LoVo (cell line): ENCODE measurements around the gene DCANP1.
A peak's percentile ranks its signal among the peaks of the same experiment; 100 is the strongest.
"Not testable (repeated sequence)": the region's sequence is repeated elsewhere in the genome, so short reads cannot be mapped to it uniquely, and the experiment has no call there.

ENCODE experiments used
- DNase-seq: peaks from one replicate; pipeline ENCODE4 v3.0.0-alpha.2; 2016; ENCODE audit warnings: low spot score

DCANP1 gene, protein sequence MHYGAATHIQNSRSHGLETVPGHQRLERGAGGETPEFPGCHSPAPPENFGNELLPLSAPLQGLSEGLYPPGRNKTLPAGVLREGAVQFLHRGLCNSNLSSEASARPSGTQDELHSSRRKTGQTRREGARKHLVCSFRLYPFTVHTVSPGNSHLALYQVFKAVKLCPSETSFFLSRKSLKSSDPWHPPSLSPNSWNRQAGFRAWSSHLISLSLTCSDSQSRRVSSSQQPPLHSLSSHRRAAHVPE

DNA sequence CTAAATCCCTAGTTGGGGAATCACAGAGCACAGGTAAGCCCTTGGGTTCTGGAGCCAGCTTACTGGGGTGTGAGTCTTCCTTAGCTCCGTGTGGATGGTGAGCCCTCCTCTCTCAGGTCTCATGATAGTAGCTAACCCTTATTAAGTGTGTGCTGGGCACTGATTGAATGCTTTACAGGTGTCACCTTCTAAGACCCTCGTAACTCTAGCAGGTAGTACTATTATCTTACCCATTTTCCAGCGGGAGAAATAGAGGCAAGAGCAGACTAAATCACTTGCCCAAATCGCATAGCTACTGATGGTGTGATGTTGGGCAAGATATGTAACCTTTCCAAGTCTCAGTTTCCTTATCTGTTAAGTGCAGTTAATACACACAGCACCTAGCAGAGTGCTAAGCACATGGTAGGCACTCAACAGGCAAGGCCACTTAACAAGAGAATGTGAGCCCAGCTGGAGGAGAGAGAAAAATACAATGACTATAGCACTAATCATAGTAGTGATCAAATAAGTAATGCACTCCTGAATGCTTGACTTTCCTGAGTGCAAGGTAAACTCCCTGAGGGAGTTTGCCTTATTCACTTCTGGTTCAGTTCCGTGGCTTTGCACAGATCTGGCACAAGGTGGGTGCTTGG is at the start of gene DCANP1:
TSS of gene DCANP1 (minus strand) at position 51 of the 632 bp plus-strand sequence. CDS start 240 bp downstream, outside the sequence.
- no peak for DNase-seq

DNA sequence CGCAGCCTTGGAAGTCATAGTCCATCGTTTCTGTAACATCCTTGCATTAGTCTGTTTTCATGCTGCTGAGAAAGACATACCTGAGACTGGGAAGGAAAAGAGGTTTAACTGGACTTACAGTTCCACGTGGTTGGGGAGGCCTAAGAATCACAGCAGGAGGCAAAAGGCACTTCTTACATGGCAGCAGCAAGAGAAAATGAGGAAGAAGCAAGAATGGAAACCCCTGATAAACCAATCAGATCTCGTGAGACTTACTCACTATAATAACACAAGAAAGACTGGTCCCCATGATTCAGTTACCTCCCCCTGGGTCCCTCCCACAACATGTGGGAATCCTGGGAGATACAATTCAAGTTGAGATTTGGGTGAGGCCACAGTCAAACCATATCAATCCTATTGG is 48.4 kb upstream of the DCANP1 start:
- DNase-seq: not testable (repeated sequence)

DNA sequence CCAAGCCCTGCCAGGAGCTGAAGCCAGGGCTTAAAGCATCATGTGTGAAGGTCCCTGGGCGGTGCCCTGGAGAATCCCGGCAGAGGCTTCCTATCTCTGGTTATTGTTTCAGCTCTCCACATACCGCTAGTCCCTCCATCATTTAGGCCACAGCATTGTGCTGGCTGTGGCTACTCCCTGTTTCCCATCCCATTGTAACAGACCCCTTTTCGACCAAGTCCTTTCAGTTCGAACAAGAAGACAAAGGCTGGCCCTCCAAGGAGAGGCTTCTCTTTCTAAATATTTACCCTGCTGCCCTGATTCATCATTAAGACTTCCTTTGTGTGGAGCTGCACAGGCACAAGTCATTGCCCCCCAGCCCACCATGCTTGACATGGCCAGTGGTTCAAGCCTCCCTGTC is 47.0 kb upstream of the DCANP1 start:
- no peak for DNase-seq

DNA sequence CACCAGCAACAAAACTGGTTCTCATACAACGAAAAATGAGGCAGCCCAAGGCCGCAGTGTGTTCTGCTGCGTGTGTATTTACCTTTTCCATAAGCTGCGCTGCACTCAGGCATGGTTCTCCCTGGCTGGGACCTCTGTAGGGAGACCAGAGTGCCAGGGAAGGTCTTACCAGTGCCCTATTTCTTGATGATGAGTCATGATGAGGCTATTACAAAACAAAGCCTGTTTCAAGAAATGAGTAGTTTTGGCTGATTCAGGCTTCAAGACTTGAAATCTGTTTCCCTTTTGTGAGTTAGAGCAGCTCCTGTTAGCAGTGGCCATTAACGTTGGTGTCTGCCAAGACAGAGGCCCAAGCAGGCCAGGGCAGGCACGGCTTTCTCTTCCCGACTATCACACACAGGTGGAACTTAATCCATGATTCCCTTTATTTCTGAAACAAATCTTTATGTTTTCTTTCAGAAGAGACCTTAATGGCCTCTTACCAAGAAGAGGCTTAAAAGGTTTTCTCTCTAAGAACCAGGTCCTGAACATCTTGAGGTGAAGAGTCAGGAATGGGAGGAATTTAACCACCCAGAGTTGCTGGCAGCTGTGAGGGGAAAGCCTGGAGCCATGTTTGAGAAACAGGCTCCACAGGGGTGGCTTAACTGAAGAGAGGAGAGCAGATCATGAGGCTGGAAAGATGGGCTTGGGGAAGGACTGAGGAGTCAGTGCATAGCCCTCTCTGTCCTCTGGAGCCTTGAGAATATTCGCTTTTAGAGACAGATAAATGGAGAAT is 46.4 kb upstream of the DCANP1 start:
- DNase-seq: peak; percentile 24

DNA sequence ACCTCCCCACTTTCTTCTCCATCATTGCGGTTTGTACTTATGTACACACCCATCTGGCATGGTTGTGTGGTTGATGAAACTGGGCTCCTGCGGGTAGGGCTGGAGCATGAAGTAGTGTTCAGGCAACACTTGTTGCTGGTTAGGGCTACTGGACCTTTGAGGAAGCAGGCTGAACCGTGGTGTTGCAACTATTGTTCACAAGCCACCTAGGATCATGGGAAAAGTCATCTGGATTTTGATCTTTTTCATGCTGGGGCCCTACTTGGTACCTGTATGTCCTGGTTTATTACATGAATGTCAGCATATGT is 45.1 kb upstream of the DCANP1 start:
- DNase-seq: no peak

DNA sequence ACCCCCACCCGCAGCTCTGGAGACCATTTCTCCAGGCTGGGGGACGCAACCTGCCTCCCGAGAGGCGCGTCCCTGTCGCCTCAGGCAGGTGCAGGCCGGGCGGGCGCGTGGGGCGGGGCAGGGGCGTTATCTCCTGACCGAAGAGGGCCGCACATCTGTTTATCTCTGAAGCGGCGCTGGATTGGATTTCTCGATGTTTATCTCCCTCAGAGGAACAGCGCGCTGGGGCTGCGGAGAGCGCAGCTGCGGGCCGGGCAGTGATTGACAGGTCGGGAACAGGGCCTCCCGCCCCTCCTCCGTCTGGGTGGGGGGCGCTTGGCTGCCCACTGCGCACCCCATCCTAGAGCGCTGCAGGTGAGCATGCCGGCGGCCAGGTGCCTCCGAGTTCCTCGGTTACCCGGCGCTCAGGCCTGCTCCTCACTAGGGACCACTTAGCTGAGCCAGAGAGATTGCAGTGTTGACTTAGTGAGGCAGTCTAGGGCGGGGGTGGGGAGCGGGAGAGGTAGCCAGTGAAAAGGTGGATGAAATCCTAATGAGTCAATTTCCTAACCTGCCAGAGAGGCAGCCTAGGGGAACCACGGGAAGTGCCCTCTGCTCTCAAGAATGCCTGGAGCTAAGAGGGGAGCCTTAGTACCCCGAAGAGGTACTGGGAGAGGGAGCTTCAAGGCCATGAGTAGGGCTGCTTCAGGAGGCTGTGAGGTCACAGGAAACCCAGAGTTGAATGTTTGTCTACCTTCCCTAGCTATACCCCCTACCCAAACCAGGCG is 44.6 kb upstream of the DCANP1 start:
- DNase-seq: no peak

DNA sequence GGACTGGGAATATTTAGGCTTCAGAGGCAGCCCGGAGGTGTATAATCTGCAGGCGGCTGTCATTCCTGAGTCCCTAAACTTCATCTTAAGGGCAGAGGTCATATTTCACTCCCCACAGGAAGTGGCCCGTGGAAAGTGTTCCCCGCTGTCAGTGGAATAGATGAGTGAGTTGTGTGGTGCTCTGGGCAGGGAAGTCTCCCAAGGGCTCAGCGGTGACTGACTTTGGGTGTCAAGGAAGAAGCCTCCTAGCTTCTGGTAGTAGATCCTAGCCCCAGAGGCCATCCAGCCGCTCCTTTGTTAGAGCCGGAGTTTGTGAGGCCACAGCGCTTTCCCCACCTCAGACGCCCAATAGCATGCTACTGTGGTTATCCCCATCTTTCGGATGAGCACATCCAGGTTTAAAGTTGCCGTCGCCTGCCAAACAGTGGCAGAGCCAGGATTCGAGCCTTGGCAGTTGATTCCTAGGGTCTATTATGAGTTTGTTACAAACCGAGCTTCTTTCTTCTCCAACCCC is 43.9 kb upstream of the DCANP1 start:
- DNase-seq: no peak

DNA sequence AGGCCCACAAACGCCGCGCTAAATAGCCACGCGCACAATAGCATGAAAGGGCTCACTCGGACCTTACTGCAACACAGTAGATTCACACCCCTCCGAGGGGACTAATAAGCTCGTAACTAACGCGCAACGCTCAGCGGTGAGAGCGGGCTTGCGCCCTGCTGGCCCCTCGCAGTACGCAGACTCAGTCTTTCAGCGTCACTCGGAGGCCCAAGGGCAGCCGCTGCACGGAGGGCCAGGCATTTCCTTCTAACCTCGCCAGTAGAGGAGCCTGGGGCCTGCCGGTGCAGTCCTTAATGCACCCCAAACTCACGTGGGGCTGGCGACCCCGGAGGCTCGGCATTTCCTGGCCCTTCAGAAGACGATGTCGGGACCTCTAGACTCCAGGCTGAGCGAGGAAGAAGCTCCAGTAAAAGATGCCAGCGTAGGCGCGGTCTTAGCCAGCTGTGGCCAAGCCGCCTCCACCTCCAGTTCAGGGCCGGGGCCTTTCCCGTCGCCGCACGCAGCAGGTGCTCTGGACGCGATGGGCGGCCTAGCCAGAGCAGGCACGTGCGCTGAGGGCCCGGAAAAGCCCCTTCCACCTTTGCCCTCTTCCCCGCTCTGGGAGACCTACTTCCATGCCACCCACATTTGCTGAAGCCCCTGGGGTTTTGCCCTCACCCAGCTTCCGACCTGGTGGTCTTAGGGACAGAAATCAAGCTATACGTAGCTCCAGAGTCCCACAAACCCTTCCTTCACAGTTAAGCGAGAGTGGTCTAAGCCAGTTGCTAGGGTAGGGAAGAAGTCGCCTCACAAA is 43.3 kb upstream of the DCANP1 start:
- DNase-seq: no peak

DNA sequence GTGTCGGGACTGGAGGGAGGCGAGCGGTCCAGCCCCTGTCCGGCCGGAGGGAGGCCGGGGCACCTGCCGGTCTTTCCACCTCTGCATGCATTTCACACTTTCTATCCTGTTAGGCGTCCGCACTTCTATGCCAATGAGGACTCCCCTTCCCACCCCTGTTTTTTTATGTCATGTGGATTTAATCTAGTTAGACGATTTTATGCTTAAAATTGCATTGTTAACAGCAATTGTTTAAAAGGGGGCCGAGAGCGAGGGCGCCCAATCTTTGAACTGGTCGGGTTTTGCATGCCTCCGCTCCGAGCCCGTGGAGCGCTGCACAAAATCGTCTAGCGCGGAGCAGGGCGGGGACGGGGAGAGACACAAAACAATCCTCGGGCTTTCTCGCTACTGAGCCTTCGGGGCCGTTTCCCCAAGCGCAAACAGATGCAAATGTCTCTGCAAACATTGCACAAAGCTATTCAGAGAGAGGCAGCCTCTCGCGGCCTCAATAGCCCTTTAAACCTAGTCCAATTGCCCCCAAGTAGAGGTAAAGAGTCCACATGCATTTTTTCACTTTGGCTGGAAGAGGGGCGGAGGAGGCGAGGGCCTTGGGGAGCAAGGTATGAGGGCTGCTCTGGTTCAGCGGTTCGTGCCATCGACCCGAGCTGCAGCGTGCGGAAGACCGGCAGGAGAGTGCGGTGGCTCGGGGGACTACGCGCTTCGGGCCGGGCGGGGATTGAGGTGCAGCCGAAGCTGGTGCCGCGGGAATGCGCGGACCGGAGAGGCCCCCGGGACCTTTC is 42.5 kb upstream of the DCANP1 start:
- DNase-seq: no peak

DNA sequence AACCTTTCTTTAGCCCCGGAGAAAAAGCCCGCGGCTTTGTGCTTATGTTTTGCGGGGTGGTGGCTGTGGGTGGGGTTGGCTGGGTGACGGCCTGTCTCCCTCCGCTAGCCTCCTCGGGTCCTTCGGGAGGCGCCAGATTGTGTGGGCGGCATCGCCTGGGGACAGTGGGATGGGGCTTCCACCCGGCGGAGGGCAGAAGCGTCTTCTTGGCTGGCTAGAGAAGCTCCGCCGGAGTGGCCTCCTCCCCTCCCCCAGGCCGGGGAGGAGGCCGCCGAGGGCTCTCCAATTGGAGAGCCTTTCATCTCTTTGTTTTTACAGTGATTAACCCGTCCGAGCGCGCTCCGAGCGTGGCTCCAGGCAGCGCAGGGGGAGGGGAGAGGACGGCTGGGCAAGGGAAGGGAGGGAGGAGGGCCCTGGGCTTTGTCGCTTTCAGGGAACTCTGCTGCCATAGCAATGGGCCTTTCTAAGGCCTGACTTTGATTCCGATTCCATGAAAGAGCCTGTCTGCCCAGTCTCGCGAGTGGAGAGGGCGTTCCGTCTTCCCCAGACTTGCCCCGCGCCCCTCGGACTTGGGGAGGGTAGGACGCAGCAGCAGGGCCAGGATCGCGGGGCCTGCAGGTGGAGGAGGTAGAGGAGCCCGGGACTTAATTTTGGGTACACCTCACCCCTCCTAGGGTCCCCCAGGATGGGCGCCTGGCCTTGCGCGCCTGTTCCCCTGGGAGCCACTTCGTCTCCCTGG is 41.7 kb upstream of the DCANP1 start:
- DNase-seq: no peak

DNA sequence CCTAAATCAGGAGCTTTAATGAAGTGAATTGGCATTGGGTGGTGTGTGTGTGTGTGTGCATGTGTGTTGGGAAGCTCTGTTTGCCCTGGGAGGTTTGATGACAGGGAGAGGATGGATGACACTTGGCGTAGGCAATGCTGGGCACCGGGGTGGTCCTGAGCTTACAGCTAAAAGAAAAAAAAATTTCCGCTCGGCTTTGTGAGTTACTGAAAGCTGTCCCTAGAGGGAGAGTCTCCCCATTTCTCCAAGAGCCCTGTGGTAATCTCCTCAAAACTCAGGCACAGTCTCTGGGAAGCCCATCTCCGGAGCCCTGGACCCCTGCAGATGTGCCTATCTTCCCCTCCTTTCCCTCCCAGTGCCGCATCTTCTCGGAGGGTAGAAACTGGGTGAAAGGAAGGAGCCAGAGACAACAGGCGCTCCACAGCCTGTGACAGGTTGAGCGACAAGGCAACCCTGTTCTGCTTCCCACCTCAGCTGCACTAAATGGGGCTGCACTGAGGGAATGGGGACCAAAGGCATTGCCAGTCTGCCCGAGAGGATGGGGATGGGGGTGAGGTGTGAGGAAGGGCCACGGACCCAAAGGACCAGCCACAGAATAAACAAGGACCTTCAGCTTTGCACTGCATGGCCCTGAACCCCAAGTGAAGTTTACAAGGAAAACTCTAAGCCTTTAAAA is 40.8 kb upstream of the DCANP1 start:
- DNase-seq: no peak

DNA sequence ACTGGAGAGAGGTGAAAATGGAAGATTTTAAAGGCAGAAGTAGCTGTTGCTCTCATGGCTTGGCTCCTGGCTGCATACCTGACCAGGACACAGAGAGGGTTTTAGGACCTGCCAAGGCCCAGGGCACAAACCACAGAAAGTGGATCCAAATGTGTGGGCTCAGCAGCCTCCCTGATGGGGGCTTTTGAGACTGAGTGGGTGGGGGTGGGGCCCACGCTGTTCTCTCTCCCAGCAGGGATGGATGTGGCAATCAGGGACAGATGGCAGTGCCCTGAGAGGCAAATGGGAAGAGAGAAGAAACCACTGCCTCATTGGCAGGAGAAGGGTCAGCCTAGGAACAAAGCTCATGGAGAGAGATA is 39.9 kb upstream of the DCANP1 start:
- no peak for DNase-seq

DNA sequence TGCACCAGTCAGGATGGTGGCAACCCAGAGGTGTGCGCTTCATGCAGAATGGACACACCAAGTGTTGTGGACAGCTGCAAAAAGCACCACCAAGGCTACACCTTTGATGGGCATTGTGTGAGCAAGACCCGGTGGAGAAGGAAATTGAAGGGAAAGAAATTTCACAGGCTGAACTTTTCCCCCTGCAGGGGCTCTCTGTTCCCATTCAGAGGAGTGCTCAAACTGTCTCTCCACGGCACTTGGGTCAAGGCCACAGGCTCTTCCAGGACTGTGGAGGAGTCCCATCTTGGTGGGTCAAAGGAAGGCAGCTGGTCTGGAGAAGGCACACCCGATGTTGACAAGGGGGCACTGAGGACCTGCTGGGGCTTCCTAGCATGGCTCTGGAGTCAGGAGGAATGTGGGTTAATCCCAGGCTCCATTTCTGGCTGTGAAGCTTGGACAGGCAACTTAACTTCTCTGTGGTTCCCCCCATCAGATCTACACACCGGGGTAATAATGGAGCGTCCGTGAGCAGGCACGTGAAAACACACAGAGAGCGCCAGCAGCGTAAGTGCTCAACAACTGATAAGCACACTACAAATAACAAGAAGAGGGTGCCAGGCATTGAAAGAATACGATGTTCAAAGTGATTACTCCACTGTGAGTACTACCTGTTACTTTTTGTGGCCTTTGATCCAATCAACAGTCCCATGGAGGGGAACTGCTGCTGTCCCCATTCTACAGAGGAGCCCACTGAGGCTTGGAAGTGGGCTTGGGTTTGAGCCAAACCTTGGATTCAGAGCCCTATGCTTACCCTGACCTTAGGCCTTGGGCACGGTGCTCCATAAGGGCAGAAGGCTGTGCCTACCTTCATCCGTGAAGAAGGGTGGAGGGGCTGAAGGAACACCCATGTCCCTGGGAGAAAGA is 39.2 kb upstream of the DCANP1 start:
- no peak for DNase-seq

DNA sequence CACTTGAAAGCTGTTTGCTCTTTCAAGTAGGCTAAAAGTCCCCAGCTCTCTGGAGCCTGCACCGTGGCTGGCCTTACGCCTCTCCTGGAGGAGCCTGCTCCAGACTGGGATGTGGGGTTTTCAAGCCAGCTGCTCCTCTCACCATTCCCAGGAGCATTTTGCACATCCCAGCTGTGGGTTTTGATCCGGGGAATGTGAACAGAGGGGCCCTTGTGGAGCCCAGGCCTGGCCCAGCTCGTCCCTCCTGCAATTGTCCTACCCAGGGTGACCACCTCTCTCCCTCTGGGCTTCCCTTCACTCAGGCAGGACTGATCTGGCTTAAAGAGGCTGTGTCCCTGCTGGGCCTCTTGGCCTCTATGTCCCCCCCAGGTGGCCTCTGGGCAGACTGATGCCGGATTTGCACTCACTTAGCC is 37.5 kb upstream of the DCANP1 start:
- no peak for DNase-seq

DNA sequence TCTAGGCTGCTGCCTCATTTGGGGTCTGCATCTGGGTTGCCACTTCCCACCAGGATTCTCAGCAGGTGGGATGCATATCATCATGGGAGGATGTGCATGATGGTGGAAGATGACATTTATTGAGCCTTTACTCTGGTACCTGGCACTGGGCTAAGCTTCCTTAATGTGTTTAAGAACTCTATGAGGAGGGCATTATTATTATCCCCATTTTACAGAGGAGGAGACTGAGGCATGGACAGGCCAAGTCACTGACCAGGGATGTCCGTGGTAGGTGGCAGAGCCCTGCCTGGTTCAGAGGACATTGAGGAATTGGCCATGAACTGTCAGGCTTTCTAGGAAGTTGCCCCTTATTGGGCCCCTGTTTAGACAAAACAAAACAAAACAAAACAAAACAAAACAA is 36.1 kb upstream of the DCANP1 start:
- no peak for DNase-seq

DNA sequence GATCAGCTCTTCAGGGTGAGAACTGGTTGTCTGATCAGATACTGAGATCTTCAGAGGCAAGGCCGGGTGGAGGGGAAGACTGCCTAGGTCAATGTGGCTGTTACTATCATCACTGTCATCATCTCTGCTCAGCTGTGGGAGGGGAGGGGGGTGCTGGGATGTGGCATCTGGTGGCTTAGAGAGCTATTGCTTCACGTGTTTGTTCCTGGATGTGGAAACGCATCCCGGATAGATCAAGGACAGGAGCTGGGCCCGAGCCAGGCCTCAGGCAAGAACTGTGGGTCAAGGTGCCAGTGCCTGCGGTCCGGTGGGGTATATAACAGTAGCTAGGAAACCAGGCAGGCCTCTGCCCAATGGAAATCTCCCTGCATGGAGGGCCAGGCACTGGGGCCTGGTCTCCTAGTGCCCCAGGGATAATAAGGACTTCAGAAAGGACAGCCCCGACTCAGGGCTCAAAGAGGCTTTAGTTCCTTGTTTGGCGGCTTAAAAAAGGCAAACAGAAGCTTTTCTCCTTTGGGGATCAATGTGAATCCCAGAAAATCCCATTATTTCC is 35.3 kb upstream of the DCANP1 start:
- DNase-seq: no peak

DNA sequence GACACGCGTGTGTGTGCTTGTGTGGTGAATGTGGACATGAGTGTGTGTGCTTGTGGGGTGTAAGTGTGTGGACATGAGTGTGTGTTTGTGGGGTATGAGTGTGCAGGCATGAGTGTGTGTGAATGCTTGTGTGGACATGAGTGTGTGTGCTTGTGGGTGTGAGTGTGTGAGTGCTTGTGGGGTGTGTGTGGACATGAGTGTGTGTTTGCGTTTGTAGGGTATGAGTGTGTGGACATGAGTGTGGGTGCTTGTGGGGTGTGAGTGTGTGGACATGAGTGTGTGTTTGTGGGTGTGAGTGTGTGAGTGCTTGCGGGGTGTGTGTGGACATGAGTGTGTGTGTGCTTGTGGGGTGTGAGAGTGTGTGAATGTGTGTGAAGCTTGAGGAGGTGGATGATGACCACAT is 34.8 kb upstream of the DCANP1 start:
- DNase-seq: no peak

DNA sequence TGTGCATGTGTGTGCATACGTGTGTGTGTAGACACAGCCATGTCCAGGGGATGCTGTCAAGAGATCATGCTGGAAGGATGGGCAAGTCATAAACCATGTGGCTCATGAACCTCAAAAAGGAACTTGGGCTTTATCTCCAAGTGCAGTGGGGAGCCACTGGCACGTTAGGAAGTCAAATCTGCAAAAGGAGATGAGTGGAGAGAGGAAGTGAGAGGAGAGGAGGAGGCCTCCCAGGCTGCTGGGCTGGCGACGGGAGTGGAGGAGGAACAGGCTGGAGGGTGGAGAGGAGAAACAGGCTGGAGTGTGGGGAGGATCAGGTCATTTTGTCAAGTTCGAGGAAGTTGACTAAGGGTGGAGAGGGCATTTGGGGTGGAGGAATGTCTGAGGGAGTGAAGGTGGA is 34.2 kb upstream of the DCANP1 start:
- DNase-seq: no peak
